LNCAP (cell line): ENCODE data around the gene BHLHE23.

Experiments used
- TF ChIP-seq, protein P1 (sequence below): fragments of 450-650 bp; IDR thresholded peaks from 2 replicates; pipeline ENCODE4 v1.5.1; 2017; ENCODE audit warnings: mild to moderate bottlenecking

Gene BHLHE23

DNA sequence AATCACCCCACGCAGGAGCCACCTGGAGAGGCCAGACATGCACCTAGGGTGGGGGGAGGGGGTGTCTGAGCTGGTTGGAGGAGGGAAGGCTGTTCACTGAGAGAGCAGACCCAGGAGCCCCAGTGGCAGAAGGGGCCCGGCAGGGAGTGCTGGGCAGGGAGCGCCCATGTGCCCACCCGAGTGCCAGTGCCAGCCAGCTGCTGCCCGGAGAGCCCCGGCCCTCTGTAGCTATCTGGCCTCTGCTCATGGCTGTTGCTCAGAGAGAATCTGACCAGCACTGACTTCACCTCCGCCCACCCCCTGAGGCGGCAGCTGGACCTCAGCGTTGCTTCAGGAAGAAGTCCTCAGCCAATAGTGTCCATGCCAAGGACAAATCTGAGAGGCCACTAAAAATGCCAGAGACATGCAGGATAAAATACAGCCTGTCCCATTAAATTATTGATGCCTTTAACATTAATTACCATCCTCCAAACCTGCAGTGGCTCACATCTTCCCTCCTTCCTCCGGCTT is 31.5 kb downstream of the BHLHE23 start:
- TF ChIP-seq, protein P1, sequence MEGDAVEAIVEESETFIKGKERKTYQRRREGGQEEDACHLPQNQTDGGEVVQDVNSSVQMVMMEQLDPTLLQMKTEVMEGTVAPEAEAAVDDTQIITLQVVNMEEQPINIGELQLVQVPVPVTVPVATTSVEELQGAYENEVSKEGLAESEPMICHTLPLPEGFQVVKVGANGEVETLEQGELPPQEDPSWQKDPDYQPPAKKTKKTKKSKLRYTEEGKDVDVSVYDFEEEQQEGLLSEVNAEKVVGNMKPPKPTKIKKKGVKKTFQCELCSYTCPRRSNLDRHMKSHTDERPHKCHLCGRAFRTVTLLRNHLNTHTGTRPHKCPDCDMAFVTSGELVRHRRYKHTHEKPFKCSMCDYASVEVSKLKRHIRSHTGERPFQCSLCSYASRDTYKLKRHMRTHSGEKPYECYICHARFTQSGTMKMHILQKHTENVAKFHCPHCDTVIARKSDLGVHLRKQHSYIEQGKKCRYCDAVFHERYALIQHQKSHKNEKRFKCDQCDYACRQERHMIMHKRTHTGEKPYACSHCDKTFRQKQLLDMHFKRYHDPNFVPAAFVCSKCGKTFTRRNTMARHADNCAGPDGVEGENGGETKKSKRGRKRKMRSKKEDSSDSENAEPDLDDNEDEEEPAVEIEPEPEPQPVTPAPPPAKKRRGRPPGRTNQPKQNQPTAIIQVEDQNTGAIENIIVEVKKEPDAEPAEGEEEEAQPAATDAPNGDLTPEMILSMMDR, result no peak

DNA sequence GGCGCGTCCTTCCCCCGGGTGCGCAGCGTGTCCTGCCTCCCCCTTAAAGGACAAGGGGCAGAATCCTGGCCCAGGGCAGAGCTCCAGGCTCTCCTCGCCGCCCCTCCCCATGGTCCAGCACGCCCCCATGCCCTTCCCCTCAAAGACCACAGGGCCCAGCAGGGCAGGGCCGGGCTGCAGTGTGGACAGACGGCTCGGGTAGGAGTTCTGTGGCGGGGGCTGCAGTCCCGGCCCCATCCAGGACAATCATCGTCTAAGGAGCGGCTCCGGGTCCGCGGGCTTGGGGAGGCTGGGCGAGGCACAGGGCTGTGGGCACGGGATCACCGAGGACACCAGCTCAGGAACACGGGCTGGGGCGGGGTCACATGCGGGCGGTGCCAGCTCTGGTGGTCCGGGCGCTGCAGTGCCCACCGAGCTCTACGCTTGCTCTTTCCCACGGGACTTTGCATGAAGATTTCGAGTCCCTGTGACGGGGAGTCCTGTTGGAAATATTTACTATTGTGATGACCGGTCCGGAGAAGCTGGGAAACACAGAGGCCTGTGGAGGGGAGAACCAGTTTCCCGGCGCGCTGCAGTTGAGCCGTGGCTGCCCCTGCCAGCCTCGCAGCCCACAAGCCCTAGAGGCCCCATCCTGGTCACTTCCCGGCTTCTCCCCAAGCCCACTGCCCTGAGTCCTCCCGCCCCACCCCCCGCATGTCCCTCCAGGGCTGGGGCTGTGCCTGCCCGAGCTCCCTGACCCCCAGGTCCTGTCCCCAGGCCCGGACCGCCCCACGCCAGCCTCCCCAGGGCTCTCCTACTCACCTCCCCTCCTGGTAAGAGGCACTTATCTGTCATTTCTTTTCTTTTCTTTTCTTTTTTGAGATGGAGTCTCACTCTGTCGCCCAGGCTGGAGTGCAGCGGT is 33.7 kb downstream of the BHLHE23 start:
- TF ChIP-seq, protein P1, result no peak

DNA sequence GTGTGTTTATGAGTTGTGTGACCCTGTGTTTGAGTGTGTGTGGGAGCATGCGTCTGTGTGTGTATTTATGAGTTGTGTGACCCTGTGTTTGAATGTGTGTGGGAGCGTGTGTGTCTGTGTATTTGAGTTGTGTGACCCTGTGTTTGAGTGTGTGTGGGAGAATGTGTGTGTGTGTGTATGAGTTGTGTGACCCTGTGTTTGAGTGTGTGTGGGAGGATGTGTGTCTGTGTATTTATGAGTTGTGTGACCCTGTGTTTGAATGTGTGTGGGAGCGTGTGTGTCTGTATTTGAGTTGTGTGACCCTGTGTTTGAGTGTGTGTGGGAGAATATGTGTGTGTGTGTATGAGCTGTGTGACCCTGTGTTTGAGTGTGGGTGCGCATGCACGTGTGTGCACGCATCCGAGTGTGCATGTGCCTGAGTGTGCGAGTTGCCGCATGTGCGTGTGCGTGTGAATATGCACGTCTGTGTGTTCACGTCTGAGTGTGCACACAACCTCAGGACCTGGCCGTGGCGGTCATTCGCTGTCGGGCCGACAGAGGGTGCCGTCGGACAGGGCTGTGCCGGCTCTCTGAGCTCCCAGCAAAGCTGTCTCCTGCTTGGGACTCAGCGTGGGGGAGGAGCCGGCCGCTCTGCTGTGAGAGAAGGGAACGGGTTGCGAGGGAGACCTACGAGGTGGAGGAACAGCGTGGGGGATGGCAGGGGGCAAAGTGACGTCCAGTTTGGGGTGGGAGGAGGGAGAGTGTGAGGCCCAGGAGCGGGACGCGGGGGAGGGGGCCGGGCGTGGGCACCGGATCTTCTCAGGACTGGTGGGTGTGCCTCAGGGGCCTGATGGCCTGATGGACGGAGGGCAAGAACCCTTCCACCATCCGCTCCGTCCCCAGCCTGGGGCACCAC is 34.6 kb downstream of the BHLHE23 start:
- TF ChIP-seq, protein P1, result peak; percentile 87

DNA sequence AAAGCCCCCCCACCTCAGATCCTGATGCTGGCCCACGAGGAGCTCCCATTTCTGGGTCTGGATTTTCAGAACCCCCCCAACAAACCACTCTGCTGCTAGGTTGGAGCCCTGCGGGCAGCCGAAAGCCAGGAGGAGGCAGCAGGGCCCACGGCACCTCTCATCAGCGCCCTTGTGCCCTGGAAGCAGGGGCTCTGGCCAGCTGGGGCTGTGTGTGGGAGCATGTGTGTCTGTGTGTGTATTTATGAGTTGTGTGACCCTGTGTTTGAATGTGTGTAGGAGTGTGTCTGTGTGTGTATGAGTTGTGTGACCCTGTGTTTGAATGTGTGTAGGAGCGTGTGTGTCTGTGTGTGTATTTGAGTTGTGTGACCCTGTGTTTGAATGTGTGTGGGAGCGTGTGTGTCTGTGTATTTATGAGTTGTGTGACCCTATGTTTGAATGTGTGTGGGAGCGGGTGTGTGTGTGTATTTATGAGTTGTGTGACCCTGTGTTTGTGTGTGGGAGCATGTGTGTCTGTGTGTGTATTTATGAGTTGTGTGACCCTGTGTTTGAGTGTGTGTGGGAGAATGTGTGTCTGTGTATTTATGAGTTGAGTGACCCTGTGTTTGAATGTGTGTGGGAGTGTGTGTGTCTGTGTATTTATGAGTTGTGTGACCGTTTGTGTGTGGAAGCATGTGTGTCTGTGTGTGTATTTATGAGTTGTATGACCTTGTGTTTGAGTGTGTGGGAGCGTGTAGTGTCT is 35.4 kb downstream of the BHLHE23 start:
- TF ChIP-seq, protein P1, result no peak

GRCh38 chr20:62970307-62971210 is 36.2 kb downstream of the BHLHE23 start:
- TF ChIP-seq, protein P1, result no peak

GRCh38 chr20:62969939-62970306 is 36.8 kb downstream of the BHLHE23 start:
- TF ChIP-seq, protein P1, result no peak
